PFSK-1 (cell line): ENCODE results near the gene CCDC12.

Experiments used
- FOXP2 ChIP-seq: optimal IDR thresholded peaks from 2 replicates; pipeline ENCODE3; 2011; ENCODE audit warnings: borderline replicate concordance, control low read depth, inconsistent platforms; ENCODE audit not compliant: insufficient read depth; ENCODE audit errors: extremely low read length, extremely low read depth
- POLR2AphosphoS5 ChIP-seq: IDR thresholded peaks from 2 replicates; pipeline ENCODE4 v1.6.1; 2012; ENCODE audit warnings: low read depth, mild to moderate bottlenecking, control low read depth, low read length, moderate library complexity
- REST ChIP-seq, 2 experiments: IDR thresholded peaks; 2 replicates each; pipeline versions ENCODE4 v1.6.1 to v1.8.0; 2011 to 2012; ENCODE audit warnings: low read depth in 2 of 2, low read length in 2 of 2, control low read depth in 1 of 2, inconsistent platforms in 1 of 2, mild to moderate bottlenecking in 1 of 2, moderate library complexity in 1 of 2; ENCODE audit not compliant: insufficient read depth in 1 of 2
- SIN3A ChIP-seq: IDR thresholded peaks from 2 replicates; pipeline ENCODE4 v1.6.1; 2012; ENCODE audit warnings: mild to moderate bottlenecking, low read length, moderate library complexity, borderline replicate concordance; ENCODE audit not compliant: insufficient read depth
- TAF1 ChIP-seq: IDR thresholded peaks from 2 replicates; pipeline ENCODE4 v1.6.1; 2012; ENCODE audit warnings: low read length, control low read depth, borderline replicate concordance; ENCODE audit not compliant: insufficient read depth

CCDC12 gene

GRCh38 chr3:46999516-47000197 lies 23.1 kb upstream of the CCDC12 start:
- no peak for TF ChIP-seq POLR2AphosphoS5
- no peak for TF ChIP-seq SIN3A
- no peak for TF ChIP-seq FOXP2
- TF ChIP-seq REST (IDR thresholded peaks at IDR 0.05; ENCODE audit: insufficient read depth in 1 of 2, low read depth in 2 of 2, low read length in 2 of 2) = no peak
- no peak for TF ChIP-seq TAF1

- TF ChIP-seq REST (IDR thresholded peaks at IDR 0.05; ENCODE audit: insufficient read depth in 1 of 2, low read depth in 2 of 2, low read length in 2 of 2) = no peak
- TF ChIP-seq POLR2AphosphoS5 = no peak
- no peak for TF ChIP-seq FOXP2
- no peak for TF ChIP-seq TAF1
- no peak for TF ChIP-seq SIN3A
Observed at GRCh38 chr3:46998852-46999515, 22.4 kb upstream of the CCDC12 start.

DNA sequence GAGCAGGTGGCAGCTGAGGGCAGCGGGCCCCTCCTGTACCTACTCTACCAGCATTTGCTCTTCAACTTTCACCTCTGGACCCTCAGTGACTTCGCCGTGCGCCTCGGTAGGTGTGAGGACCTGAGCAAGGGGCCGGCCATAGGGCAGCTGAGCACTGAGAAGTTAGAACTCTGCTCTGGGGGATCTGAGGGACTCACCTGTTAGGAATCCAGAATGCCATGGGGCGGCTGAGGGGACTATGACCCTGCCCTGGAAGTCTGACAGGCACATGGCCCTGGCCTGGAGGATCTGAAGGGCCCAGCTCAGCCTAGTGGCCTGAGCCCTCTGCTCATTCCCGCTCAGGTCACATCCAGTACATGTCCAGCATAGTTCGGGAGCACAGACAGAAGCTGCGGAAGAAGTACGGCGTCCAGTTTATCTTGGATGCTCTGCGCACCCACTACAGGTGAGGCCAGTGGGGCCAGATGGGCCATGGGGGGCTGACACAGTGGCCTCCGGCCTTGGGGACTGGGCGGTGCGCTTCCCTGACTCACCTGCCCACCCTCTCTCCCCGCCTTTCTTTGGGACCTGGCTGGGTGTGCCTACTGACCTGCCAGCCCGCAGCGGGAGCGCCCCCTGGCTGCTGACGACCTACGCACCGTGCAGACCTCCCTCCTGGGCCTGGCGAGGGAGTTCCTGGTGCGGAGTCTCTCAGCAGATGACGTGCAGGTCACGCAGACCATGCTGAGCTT lies 21.7 kb upstream of the CCDC12 start:
- TF ChIP-seq TAF1 = no peak
- no peak for TF ChIP-seq REST (IDR thresholded peaks at IDR 0.05; ENCODE audit: insufficient read depth in 1 of 2, low read depth in 2 of 2, low read length in 2 of 2)
- TF ChIP-seq FOXP2 = no peak
- no peak for TF ChIP-seq SIN3A
- no peak for TF ChIP-seq POLR2AphosphoS5

GRCh38 chr3:46997453-46998091 lies 21.0 kb upstream of the CCDC12 start:
- TF ChIP-seq POLR2AphosphoS5 = no peak
- TF ChIP-seq SIN3A = no peak
- TF ChIP-seq FOXP2 = no peak
- TF ChIP-seq REST (IDR thresholded peaks at IDR 0.05; ENCODE audit: insufficient read depth in 1 of 2, low read depth in 2 of 2, low read length in 2 of 2) = no peak
- no peak for TF ChIP-seq TAF1
